Measurements from ENCODE around the gene UBR2. TPM values are rescaled to one million over a fixed set of nuclear protein-coding genes. Genes with fewer than 3 reads are reported as not detected.
A peak's percentile ranks its signal among the peaks of the same experiment; 100 is the strongest.

UBR2 gene
- total and polyA plus RNA-seq, 2 of the 4 experiments (the other 2 are of a cell fraction), result 7.7 to 32.3 TPM

DNA sequence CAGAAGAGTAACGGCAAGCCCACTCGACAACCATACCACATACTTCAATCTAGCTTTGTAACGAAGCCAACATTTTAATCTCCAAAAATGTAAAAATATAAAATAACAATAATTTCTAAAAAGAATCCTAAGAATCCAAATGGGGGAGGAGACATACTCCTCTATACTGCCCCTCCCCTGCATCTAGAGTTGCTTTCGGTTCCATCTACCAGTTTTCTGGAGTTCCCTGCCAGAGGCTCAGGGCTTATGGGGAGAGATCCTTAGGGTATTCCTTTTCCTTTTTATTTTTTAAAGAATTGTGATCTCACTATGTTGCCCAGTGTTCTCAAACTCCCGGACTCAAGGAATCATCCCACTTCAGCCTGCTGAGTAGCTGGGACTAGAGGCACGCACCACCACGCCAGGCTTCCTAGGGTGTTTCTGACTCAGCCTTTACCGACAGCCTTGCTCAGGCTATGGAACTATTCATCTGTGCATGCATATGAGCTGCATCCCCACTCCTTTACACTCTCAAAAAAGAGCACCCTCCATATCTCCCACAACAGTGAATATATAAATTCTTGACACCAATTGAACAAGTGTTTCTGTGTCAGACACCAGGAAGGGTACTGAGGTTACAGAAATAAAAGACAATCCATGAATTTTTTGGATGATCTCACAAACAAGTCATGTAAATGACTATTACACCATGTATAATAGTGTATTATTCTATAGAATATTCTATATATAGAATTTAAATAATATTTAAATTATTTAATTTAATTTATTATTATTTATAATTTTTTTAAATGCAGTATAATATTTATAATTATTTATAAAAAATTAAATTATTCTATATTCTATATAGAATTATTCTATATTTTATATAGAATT is 40.7 kb upstream of the UBR2 start:
- no peak overlapping the region for H2AK9ac ChIP-seq (replicated peaks; ENCODE audit: low read depth, low read length, poor library complexity)
- H3K36me3 ChIP-seq (ENCODE audit: control insufficient read depth, insufficient read depth, low read length), result no peaks in the 10 kb centered on the region
- H4K91ac ChIP-seq (ENCODE audit: insufficient read depth, low read depth, low read length), result no peak overlapping the region
- H3K79me1 ChIP-seq (ENCODE audit: low read depth in 1 of 2, low read length in 2 of 2), result no peaks in the 10 kb centered on the region
- BruUV-seq (replicated peaks), result no TSS peak
- no peak overlapping the region for H3K27ac ChIP-seq (ENCODE audit: insufficient read depth, low read length)
- no peaks in the 10 kb centered on the region for H3K27me3 ChIP-seq (ENCODE audit: control insufficient read depth, insufficient read depth, low read length)
- H3K14ac ChIP-seq (replicated peaks; ENCODE audit: low read depth, low read length), result no peak overlapping the region
- peaks cover 7% of the 10 kb centered on the region for H3K9me1 ChIP-seq (ENCODE audit: insufficient read depth, low read length)
- H3K4me1 ChIP-seq (ENCODE audit: control insufficient read depth, insufficient read depth, low read length), result peaks cover 4% of the 10 kb centered on the region; the same call in 1 of the 2 replicates
- ChIA-PET POLR2A (ENCODE audit: unreplicated experiment) (no interaction called here), CTCF (interaction anchor here (1.3 kb wide), 1 partner anchor 24 kb away, joined by 4 read pairs; no protein-coding TSS in a partner anchor)
- no peaks in the 10 kb centered on the region for H4K20me1 ChIP-seq (ENCODE audit: insufficient read depth, low read length)
- no peak overlapping the region for H3K9ac ChIP-seq (ENCODE audit: low read depth, low read length)
- DNase-seq (peak; percentile 37), ATAC-seq (ENCODE audit: low read depth) (peak; percentile 18; the same call in 1 of the 2 replicates)
- H3K4ac ChIP-seq (ENCODE audit: low read depth, low read length), result no peak overlapping the region; the same call in 1 of the 2 replicates
- H4K5ac ChIP-seq (ENCODE audit: low read depth, low read length), result no peak overlapping the region
- no peak overlapping the region for H2BK5ac ChIP-seq (ENCODE audit: low read depth, low read length, poor library complexity, severe bottlenecking)
- no peak overlapping the region for H2AFZ ChIP-seq (replicated peaks; ENCODE audit: low read length, poor library complexity)
- H3K4me2 ChIP-seq (ENCODE audit: low read depth, low read length), result no peak overlapping the region
- H2BK15ac ChIP-seq (ENCODE audit: low read depth, low read length), result no peak overlapping the region
- no peak overlapping the region for H3K23ac ChIP-seq (ENCODE audit: low read depth, low read length)
- intact Hi-C loops (cut with micrococcal nuclease) (no loop called here), in situ Hi-C loops (cut with MboI; ENCODE audit: low sequenced_read_pairs) (no loop called here), dilution Hi-C loops (cut with HindIII; ENCODE audit: low sequenced_read_pairs, unreplicated experiment) (no loop called here)
- H3K18ac ChIP-seq (ENCODE audit: low read depth, low read length), result no peak overlapping the region
- no peak overlapping the region for H3K56ac ChIP-seq (ENCODE audit: extremely low read depth, insufficient read depth, low read length)
- WGBS, 2 experiments (ENCODE audit: extremely low coverage in 2 of 2, insufficient read length in 1 of 2), result no CpG with 5 or more reads among the region's 8 CpGs
- H2AK5ac ChIP-seq (ENCODE audit: low read depth, low read length), result no peak overlapping the region
- no peak for TF ChIP-seq MAFK (IDR thresholded peaks at IDR 0.05; ENCODE audit: low read depth, low read length)
- no peak for TF ChIP-seq NFE2L2 (IDR thresholded peaks at IDR 0.05; ENCODE audit: low read depth, low read length)
- no peak overlapping the region for H4K8ac ChIP-seq (ENCODE audit: low read depth in 2 of 2, low read length in 2 of 2)
- no peak overlapping the region for H3K4me3 ChIP-seq (ENCODE audit: insufficient read depth, low read depth, low read length)
- H3K9me3 ChIP-seq (ENCODE audit: control insufficient read depth, insufficient read depth, low read length), result peaks cover 3% of the 10 kb centered on the region
- no peak overlapping the region for H2BK20ac ChIP-seq (ENCODE audit: low read depth, low read length)
- H2BK120ac ChIP-seq (ENCODE audit: low read depth, low read length), result no peak overlapping the region
